Umbilical cord (tissue), 2 donors: Measurements from ENCODE around the gene SF3B2. TPM values are rescaled to one million over a fixed set of nuclear protein-coding genes. Genes with fewer than 3 reads are reported as not detected.
"Not testable (repeated sequence)": the region's sequence is repeated elsewhere in the genome, so short reads cannot be mapped to it uniquely, and the experiment has no call there.

Experiments used
- DNase-seq: peaks from one replicate; pipeline ENCODE4 v3.0.0-alpha.2; 2015; ENCODE audit warnings: low spot score
- total RNA-seq: library from RNA; depleted of rRNA; stranded (reverse); fragments of >200 nt; gene quantifications from one replicate; pipeline ENCODE4 v1.2.3, GENCODE V29; 2014; ENCODE audit warnings: low replicate concordance; ENCODE audit not compliant: insufficient read depth

Gene SF3B2
- total RNA-seq, 1 donor from 2014 or later = 86.2 TPM

DNA sequence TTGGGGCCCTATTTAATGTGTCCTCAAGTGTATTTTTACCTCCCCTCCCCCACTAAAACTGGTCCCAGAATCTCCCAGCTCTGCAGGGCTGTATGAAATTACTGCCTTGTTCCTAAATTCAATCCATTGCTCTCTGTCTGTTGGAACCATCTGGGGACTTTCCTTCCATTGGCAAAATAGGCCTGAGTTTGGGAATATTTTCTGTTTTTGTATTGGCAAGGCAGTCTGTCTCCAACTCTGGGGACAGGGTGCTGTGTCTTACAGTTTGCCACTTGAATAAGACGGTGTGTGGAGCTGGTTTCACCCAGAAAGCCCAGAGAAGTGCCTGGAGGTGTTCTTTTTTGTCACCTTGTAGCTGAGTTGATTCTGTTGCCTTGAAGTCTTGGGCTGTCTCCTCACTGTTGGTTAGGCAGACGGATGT lies 19.2 kb downstream of the SF3B2 start:
- DNase-seq = no peak

DNA sequence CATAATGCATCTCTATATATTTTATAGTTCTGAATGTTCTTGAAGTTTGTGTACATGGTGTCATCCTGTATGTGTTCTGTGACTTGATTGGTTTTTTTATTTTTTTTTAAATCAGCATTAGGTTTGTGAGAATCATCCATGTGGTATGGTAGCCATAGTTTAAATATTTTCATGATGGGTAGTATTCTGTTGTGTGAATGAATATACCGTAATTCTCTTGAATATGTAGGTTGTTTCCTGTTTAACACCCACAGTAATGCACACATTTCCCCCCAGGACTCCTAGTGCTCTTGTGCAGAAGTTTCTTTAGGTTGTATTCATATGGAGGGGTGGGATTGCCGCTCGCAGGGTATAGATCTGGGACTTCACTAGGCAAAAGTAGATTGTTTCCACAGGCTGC lies 19.9 kb downstream of the SF3B2 start:
- DNase-seq = no peak

DNA sequence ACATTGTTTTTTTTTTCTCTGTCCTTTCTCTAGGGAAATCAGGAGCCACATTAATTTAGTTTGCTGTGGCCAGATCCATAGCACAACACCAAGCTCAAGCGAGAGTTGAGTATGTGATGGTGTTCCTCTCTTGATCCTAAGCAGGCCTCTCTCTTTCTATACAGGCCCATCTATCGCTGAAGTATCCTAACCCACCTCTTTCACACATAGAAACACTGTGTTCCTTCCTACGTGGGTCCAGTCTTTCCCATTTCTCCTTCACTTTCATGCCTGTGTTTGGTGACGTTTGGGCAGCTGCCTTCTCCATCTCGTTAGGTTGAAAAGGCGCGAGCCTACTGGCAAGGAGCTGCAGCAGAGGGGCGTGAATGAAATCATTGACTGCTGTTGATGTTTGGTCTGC lies 20.4 kb downstream of the SF3B2 start:
- no peak for DNase-seq

DNA sequence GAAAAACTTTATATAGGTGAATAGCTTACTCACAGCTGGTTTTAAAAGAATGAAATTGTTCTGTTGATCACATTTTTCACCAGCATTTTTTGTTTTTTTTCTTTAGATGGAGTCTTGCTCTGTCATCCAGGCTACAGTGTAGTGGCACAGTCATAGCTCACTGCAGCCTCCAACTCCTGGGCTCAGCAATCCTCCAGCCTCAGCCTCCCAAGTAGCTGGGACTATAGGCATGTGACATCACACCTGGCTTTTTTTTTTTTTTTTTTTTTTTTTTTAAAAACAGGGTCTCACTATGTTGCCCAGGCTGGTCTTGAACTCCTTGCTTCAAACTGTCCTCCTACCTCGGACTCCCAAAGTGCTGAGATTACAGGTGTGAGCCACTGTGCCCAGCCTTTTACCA lies 21.5 kb downstream of the SF3B2 start:
- no peak for DNase-seq

GRCh38 chr11:66075273-66075672 lies 23.1 kb downstream of the SF3B2 start:
- no peak for DNase-seq

DNA sequence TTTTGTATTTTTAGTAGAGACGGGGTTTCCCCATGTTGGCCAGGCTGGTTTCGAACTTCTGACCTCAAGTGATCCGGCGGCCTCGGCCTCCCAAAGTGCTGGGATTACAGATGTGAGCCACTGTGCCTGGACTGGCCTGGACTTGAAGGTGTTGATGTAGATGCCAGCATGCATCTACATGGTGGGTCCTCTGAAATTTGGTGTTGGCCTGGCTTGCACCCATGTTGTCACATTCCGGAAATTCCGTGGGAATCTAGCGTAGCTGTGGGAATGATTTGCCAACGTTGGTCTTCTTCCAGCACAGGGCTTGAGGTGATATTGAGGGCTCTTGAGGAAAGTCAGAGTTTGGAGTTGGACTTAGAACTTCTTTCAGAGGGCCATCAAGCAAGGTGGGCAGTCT lies 24.4 kb downstream of the SF3B2 start:
- DNase-seq = no peak

GRCh38 chr11:66077927-66078326 lies 25.8 kb downstream of the SF3B2 start:
- DNase-seq = no peak

- not testable (repeated sequence) for DNase-seq
Observed at GRCh38 chr11:66078949-66079348, 26.8 kb downstream of the SF3B2 start.

DNA sequence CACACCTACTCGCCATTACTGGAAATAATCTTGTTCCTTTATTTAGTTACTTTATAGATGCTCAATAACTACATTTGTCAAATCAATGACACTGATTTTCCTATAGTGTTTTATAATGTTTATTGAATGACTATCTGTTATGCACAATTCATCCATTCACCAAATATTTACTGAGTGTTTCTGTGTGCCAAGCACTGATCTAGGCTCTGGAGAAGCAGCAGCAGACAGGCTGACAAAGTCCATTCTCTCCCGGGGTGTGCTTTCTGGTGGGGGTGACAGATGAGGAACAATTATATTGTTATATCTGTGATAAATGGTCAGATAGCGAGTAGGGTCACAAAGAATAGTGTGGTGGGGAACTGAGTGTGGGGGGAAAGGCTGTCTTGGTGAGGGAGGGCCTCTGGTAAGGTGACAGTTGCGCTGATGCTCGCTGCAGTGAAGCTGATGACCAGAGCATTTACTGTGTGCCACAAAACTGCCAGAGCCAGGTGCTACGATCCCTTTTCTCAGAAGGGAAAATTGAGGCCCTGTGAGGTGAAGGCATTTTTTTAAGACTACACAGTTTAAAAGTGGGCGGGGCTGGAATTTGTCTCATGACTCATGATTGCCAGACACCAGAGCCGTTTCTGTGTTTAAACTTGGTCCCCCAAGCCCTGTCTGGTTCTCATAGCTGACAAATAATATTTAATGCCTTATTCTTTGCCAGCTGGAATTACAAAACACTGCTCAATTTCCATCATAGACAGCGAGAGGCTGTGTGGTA lies 28.1 kb downstream of the SF3B2 start:
- DNase-seq = peak; percentile 78

DNA sequence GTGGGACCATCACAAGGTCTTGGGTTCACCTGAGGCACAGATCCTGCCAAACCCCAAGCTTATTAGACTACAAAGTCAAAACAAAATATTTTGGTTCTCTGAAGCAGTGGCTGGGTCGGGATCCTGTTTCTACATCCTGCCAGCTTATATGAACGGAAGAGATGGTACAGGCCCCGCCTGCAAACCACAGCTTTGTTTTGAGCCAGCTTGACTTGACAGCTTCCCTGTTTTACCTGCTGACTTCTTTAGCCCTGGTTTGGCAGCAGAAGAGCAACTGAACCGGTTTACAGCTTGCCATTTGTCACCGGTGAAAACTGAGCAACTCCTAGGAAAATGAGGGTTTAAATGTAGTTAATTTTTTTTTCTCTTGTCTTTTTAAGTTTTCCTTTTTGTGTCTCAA lies 29.3 kb downstream of the SF3B2 start:
- DNase-seq = peak; percentile 71

GRCh38 chr11:66082946-66083698 lies 31.0 kb downstream of the SF3B2 start:
- peak; percentile 51 for DNase-seq

DNA sequence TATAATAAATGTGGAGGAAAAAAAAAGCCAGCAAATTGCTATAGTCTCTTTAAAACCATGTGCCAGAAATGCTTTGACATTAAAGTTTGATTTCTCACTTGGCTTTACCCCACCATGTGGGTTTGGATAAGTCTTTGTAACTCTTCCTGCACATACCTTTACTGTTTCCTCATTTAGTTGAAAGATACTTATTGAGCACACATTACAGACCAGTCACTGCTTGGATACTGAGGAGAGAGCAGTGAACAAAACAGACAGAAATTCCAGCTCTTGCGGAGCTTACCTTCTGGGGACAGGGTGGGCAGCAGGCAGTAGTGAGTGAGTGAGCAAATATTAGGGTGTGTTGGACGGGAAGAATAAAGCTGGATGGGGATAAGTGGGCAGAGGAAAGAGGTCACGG lies 31.6 kb downstream of the SF3B2 start:
- DNase-seq = no peak

GRCh38 chr11:66084821-66085475 lies 32.8 kb downstream of the SF3B2 start:
- peak; percentile 76 for DNase-seq

DNA sequence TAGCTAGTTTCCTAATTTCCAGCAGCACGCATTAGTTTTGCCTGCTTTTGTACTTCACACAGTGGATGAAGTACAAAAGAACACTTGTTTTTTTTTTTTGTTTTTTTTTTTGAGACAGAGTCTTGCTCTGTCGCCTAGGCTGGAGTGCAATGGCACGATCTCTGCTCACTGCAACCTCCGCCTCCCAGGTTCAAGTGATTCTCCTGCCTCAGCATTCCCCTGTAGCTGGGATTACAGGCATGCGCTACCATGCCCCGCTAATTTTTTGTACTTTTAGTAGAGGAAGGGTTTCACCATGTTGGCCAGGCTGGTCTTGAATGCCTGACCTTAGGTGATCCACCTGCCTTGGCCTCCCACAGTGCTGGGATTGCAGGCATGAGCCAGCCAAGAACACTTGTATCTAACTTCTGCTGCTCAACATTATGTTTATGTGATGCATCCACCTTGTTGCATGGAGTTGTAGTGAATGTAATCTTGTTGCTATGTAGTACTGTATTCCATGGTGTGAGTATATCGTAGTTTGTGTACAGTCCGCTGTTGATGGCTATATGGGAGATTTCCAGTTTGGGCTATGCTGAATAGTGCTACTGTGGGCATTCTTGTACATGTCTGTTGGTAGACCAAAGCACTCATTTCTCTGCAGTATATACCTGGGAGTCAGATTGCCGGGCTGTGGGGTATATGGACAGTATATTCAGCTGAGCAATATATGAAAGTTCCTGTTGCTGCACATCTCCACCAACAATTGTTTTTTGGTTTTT lies 35.2 kb downstream of the SF3B2 start:
- DNase-seq = no peak

GRCh38 chr11:66089067-66089466 lies 36.9 kb downstream of the SF3B2 start:
- DNase-seq = no peak

- no peak for DNase-seq
Observed at GRCh38 chr11:66090288-66090687, 38.1 kb downstream of the SF3B2 start.

GRCh38 chr11:66092125-66092524 lies 40.0 kb downstream of the SF3B2 start:
- not testable (repeated sequence) for DNase-seq

DNA sequence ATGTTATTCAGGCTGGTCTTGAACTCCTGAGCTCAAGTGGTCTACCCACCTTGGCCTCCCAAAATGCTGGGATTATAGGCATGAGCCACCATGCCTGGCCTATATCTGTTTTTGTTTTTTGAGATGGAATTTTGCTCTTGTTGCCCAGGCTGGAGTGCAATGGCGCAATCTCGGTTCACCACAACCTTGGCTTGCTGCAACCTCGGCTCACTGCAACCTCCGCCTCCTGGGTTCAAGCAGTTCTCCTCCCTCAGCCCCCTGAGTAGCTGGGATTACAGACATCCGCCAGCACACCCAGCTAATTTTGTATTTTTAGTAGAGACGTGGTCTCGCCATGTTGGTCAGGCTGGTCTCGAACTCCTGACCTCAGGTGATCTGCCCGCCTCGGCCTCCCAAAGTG lies 47.6 kb downstream of the SF3B2 start:
- DNase-seq = not testable (repeated sequence)

GRCh38 chr11:66100272-66101065 lies 48.3 kb downstream of the SF3B2 start:
- DNase-seq = peak; percentile 32

DNA sequence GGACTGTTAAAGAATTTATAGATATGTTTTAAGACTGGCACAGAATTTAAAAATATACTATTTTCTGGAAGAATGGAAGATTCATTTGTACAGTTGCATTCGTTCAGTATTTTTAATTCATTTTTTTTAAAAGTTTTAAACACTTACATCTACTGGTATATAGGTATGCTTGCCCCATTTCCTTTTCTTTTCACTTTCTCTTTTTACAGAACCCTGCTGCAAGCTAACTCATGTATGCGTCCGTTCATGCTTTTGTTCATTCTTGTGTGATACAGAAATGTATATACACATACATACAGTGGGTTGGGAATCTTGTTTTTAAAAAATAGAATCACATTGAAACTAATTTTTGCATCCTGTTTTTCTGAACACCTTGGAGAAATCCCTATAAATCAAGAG lies 48.9 kb downstream of the SF3B2 start:
- DNase-seq = no peak

DNA sequence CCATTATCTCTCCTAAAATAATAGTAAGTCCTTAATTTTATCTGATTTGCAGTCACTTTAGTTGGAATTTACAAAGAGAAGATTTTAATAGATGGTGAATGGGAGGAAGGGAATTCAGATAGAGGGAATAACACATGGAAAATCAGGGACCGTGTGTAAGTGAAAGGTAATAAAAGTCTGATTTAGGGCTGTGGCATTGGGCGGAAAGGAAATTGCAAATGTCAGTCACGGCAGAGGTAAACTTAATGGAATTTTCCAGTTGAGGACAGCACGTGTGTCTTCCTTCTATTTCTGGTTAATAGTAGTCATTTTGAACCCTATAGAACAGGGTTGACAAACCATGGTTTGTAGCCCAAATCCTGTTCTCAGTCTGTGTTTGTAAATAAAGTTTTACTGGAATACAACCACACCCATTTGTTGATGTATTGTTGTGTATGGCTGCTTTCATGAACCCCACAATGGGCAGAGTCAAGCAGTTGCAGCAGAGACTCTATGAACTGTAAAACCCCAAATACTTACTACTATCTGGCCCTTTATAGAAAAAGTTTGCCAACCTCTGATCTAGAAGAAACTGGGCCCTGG lies 52.0 kb downstream of the SF3B2 start:
- no peak for DNase-seq
